AG20443 (cell line): ENCODE measurements around the gene ILKAP.
"Not testable (repeated sequence)": the region's sequence is repeated elsewhere in the genome, so short reads cannot be mapped to it uniquely, and the experiment has no call there.

Experiments
- DNase-seq: peaks from one replicate; pipeline ENCODE4 v3.0.0; 2012; ENCODE audit warnings: low spot score, mixed read lengths

Gene ILKAP

DNA sequence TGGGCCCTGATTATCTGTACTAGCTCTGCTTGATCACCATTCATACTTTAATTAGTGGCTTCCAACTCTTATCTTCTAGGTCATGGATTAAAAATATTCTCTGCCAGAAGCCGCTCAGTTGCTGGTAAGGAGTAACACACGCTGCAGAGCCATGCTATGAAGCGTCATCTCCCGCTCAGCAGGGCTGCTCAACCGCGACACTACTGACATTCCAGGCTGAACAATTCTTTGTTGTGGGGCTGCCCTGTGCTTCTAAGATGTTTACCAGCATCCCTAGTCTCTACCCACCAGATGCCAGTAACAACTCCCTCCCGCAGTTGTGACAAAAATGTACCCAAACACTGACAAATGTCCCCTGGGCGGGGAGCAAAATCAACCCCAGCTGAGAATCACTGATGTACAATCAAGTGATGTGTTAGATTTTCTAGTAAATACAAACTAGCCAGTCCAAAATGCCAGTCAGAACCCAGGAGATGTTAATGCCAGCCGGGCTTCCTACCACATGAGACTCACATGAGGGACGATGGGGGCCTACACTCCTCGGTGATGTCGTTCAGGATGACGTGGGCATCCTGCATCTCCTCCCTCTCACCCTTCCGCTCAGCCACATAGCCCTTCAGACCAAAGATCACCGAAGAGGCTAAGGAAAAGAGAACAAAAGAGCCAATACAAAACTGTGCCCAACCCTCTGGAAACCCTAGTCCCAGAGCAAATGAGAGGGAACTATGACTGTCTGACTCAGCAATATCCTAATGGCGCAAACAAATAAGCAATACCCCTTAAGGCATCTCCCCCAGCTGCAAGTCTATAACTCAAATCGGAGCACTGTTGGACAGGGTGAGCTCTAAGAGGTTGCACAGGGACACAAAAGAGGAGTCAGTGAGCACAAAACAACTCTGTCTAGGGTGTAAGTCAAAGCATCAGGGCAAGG lies 15.6 kb downstream of the ILKAP start:
- DNase-seq, result no peak

DNA sequence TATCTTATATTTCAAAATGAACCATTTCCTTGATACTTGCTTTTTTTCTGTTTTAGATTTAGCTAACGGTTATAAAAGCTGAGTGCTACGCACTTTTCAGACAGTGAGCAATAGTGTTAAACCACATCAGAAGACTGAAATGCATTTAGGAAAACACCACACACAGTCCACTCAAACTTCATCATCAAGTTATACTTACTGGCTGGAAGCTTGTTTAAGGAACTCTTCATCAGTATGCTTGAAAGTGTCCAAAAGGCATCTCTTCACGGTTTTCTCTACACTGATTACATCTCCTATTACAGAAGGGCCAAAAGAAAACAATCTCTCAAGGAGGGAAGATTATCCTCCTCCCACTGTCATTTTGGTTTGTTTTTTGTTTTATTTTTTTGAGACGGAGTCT lies 19.7 kb downstream of the ILKAP start:
- no peak for DNase-seq

DNA sequence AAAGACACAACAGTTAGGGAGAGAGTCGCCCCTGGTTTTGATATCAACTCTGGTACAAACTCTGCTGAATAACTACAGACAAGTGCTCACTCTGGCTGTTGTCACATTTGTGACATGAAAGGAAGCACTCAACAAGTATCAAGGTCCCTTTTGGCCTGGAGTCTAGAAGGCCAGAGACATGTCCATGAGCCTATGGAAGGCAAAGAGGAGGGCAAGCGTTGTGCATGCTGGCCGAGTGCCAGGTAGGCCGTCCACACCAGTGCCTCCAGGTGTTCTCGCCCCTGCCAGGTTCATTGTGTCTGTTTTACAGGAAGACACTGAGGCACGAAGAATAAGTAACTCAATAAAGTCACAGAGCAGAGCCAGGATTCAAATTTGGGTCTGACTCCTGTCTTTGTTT lies 21.1 kb downstream of the ILKAP start:
- DNase-seq, result no peak

DNA sequence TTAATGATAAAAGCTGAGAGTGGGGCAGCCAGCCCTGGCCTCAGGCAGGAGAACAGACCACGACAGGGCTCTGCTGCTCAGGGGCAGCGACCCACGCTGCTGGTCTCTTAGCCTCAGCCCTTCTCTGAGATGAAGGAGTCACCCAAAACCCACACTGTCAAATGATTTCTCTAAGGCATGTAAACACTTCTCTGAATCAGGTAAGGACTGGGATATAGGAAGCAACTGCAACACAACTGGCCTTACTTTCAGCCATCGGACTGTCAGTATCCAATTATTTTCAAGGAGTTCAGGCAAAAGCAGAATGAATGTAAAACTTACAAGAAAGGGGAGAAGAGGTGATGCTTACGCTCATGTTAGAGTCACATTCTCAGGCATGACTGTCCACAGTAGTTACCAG lies 22.9 kb downstream of the ILKAP start:
- no peak for DNase-seq

DNA sequence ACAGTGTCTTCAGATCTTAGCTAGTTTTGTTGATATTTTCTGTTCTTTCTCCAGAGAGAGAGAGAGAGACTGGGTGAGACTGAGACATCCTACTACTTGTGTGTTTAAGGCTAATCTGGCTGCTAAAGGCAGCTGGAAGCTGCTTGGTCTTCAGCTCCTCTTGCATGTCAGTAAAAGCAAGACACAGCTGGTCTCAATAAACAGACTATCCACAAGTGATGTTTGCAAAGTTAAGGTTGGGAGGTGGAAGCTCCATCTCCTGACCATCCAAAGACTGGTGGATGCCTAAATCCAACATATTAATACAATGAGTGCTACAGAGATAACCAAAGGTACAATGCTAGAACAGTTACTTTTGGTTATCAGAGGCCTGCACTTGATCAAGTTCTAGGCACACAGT lies 26.9 kb downstream of the ILKAP start:
- no peak for DNase-seq

DNA sequence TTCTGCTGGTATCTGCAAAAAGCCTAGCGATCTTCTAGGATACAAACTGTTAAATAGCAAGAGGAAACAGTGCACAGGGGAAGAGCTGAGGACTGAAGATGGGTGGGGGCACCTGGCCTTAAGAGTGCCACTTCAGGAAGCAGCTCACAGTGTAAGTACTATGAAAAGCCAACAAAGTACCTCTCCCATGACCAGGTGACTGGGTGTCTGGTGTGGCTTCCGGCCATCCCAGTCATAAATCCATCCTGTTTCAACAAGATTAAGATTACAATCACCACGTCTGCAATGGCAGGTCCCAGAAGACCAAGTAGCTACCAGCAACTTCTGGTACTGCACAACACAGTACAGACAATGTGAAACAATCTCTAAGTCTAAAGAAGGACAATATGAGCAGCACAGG lies 28.8 kb downstream of the ILKAP start:
- DNase-seq, result no peak

DNA sequence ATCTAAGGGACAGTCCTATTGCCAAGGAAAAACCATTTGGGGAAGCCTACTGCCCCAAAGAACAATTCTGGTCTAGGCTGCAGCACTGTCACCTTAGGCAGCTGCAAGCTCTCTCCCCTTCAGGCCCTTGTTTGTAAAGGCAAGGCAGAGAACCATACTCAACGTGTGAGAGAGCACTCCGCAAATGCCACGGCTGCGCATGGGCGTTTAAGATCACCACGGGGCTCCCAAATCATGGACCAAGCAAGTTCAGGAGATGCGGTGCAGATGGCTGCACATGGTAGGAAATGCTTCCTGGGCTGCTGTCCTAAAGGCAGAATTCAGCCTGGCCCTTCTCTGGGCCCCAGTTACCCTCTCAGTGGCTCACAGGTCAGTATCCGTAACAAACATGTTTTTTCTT lies 29.2 kb downstream of the ILKAP start:
- no peak for DNase-seq

DNA sequence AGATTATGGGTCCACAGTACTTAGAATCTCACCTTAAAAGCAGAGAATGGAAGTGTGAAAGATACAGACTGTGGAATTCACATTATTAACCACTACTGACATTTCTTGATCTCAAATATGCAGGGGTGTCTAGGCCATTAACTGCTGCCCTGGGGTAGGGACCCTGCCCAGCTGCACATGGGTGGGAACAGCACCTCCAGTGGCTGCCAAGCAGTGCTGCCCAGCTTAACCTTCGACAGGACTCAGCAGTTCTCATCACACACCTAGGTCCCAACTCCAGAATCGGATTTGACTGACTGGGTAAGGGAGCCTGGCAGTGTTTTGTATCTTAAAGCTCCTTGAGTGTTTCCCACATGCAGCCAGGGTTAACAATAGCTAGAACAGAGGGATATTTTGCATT lies 29.8 kb downstream of the ILKAP start:
- DNase-seq, result no peak

DNA sequence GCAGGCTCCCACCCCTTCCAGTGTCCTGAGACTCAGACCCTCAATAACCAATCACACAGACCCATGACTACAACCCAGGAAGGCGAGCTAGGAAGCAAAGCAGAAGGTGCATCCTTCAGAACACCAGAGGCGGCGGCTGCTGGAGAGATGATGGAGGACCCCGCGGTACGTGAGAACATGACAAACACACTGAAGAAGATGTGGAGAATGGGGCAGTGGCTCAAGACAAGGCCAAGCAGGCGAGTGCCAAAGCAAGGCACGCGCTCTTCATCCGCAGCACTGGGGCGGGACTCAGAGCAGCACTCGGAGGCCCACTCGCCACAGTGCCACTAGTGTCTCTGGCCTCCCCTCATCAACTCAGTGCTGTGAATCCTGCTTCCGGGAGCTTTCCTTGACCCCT lies 31.1 kb downstream of the ILKAP start:
- no peak for DNase-seq

DNA sequence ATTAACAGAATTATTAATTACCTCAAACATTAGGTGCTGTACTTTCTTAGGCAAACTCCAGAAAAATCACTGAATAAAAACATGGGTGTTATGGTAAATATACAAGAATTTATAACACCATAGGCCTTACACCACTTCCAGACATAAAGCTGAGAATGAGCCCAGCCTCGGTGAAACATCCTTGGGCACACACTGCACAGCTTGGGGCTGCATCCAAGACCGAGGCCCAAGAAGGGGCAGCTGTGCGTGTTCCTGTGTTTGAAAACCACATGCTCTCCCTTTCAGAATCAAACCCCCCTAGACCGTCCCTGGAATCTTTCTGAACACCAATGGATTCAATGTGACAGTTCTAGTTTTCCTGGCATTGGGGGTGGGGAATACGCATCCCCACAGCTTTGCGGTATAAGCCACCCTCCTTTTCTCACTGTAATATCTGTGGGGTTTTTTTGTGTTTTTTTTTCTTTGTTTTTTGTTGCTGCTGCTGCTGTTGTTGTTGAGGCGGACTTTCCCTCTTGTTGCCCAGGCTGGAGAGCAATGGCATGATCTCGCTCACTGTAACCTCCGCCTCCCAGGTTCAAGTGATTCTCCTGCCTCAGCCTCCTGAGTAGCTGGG lies 31.8 kb downstream of the ILKAP start:
- DNase-seq, result no peak

DNA sequence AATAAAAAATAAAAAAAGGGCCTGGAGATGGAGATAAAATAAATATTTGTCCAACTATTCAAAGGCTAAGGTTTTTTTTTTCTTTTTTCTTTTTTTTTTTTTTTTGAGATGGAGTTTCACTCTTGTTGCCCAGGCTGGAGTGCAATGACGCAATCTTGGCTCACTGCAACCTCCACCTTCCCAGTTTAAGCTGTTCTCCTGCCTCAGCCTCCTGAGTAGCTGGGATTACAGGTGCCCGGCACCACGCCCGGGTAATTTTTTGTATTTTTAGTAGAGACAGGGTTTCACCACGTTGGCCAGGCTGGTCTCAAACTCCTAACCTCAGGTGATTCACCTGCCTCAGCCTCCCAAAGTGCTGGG lies 32.4 kb downstream of the ILKAP start:
- not testable (repeated sequence) for DNase-seq

DNA sequence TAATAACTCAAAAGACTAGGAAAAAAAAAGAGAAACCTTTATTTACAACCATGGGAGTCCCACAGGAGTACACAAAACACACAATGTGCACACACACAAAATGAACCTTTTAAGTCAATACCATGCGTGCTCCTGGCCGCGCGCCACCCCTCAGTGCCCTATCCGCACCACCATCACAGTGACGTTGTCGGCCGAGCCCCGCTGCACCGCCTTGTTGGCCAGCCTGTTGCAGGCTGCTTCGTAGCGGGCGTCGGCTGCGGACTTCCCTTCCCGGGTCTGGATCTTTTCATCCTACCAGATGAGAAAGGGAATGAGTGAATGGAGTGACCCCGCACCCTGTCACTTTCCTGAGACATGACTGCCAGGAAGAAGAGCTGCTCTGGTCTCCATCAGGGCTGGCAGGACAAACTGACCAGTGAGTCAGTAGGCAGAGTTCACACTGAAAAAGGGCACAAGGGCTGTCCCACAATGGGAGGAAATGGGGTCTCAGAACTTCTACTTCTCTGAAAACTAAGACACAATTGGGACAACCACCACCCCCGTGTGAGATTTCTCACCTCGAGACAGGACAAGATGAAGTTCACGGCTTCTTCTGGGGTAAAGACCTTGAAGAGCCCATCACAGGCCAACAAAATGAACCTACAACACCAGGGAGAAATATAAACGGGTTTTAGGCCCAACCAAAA lies 33.0 kb downstream of the ILKAP start:
- DNase-seq, result no peak

DNA sequence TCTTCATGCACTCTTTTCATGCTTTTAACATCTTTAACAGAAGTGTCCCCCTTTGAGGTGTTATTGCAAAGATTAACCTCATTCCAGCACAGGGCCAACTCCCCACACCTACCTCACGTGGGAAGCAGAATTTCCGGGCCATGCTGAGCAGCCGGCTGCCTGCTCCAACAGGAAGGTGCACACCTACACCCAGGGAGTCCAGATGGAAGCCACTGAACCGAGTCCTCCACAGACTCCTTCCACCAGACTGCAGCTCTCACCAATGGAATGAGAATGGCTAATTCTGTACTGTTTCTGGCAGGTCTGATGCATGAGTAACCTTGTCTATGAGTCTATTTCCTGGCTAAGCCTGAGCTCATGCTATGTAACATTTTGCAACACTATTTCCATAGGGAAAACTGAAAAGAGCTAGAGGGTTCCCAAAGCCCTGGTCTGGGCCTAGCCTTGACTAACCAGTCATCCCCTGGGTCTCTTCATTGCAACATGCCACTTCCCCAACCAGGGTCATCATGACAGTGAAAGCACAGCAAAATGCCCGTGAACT lies 33.7 kb downstream of the ILKAP start:
- DNase-seq, result peak; percentile 85

DNA sequence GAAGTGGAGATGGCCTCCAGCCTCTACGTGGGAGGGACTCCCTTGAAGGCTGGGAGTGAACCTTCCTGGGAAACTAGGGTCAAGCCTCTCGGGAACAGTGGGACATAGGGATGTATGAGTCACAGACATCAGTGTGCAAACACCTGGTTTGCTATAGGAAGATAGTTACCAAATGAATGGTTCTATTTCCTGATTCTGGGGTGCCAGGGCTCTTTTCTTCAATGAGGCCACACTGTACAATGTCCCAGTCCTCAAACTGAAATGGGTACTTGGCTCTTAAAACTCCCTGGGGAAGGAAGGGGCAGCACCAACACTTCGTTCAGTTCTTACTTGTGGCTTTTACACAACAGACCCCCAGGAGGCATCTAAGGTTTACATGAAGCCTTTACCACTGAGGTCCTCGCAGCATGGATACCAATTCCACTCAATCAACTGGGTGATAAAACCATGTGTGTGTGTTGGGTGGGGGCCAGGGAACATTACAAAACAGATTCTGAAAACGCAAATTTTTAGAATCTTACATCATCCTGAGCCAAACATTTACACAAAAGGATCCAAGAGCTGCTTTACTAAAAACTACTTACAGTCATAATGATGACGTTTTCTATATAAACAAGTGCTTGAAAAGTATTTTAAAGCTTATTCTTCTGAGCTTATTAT lies 34.3 kb downstream of the ILKAP start:
- DNase-seq, result peak; percentile 71

DNA sequence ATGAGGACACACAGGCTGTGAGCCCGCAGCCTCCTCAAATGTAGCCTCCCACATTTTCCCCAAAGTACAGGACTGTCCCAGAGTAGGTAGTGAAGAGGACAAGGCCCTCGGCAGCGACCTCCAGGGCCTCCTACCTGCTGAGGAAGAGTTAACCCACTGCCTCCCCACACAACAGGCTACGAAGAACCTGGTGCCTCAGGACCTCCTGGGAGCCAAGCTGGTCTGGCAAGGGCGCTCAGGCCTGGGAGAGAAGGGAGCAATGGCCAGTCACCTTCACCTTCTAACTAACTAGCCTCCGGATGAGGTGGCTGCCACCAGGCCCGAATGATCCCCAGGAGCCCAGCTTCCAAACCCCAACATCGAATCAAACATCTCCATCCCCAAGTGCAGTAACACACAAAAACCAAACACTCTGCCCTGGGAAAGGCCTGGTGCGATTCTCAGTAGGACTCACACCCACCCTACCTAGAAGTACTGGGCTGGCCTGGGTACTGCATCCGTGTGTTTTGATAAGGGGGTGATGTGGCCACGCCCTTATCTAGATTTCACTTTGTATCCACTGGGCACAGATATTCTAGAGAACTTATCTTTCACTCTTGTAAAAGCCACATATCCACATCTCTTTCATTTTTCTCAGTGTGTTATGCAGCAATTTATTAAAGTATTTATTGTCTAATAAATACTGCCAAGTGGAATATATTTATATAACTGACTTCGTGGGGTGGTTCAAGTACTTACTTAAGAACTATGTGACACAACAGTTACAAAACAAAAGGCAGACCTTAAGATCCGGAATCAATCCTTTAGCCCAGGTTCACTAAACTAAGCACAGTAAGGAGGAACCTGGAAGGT lies 35.1 kb downstream of the ILKAP start:
- no peak for DNase-seq

DNA sequence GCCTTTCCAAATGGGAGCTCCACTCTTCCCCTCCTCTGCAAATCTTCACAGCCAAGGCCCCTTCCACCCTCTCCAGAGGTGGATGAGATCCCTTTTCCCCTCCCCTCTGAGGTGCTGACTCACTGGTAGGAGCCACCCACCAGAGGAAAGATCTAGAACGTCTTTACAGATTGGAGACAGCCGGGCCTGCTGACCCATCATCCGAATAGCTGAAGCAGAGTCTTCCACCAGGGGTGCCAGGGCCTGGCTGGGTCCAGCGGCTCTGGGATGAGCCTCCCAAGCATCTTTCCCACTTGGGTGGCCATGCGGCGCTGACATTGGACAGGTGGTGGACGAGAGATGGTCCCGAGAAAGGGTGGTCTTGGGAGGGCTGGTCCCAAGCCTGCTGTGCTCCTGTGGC lies 35.7 kb downstream of the ILKAP start:
- no peak for DNase-seq

DNA sequence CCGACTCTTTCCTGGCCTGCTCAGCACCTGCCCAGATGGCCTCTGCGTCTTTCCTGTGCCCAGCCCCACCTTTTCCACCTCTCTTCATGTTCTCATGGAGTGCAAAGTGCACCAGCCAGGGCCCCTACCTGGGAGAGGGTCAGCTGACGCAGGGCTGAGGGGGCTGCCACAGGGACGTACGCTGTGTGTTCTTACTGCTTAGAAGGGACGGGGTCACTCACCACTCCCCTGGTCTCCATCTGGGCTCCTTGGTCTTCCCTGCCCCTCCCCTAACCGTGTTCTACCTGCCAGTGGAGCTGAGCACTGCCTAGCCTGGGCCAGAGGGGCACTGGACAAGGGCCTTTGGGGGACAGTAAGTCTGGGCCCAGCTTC lies 36.2 kb downstream of the ILKAP start:
- no peak for DNase-seq

DNA sequence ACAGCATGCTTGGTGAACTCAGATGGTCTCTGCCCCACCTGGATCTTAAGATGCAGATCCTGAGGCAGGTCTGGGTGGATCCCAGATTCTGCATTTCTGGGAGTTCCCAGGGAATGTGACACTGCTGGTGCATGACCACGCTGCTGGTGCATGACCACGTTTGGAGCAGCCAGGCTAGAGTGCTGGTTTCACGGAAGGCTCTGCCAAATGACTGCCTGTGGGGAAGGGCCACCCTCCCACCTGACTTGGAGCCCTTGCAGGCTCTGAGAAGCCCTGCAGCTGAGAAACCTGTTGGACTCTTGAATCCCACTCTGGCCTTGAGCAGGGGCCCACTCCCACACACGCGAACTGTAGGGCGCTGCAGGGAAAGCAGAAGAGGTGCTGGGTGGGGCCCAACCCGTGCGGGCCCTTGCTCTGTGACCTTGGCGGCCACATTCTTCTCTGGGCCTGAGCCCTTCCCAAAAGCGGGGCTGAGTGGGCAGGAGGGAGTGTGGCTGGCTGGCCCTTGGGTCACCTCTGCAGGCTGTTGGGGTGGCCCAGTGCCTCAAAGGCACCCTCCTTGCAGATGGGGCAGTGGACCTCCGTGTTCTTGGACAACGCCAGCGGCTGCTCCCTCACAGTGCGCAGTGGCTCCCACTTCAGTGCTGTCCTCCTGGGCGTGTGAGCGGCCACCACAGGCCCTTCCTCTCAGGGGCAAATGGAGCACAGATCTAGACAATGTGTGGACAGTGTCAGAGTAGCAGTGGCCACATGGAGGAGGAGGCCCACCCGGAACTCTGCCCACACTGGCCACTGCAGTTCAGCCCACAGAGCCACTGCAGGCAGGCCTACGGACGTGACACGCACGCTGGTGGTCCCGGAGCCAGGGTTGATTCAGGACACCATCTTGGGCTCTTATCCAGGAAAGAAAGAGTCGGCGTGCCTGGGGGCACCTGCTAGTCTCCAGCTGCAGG lies 36.8 kb downstream of the ILKAP start:
- DNase-seq, result no peak

DNA sequence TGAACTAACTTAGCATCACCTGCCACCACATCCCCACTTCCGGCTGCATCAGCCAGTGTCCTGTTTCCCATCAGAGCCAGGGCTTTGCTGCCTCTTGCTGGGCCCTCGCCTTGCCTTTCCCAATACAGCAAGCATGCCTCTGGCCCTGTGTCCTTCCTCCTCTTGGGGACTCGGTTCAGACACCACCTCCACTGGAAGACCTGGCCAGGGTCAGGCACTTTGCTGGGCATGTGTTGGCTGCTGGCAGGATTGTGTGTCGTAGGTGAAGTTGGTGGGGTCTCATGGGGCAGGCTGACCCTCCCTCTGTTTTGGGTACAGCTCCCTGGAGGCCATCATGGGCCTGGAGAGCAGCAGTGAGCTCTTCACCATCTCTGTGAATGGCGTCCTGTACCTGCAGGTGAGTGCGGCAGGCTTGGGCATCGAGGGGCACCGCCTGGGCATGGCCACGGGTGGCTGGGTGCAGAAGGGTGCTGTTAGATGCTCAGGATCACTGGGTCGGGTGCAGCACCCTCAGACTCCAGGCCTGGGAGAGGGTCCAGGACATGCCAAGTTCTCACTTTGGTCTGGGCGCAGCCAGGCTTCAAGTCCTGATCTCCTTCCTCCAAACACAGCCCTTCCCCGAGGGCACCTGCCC lies 38.1 kb downstream of the ILKAP start:
- DNase-seq, result no peak

DNA sequence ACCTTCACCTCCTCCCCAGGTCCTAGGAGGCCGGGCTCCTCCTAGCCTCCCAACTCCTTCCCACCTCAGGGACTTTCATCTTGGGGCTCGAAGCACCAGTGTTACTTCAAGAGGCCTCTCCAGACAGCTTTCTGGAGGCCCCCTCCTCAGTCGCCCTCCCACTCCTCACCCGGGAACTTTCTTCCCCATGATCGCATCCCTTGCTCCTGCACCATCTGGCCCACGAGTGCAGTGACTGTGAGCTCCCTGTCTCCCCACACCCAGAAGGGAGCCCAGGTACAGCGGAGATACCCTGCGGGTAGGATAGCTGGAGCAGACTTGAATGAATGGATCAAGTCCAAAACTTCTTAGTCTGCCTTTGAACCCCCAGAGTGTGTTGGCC lies 38.6 kb downstream of the ILKAP start:
- DNase-seq, result no peak
